Testis (tissue), 2 donors: ENCODE results near the gene WHRN.

ENCODE experiments used
- CTCF ChIP-seq, 3 experiments: fragments of 450-650 bp in 2 of 3; fragments of 200-600 bp in 1 of 3; sonication (generic) in 1 of 3; IDR thresholded peaks; one replicate each; pipeline ENCODE4 v1.5.1; 2016 to 2019; ENCODE audit warnings: antibody characterized with exemption in 3 of 3, mild to moderate bottlenecking in 2 of 3, moderate library complexity in 1 of 3
- POLR2A ChIP-seq: fragments of 450-650 bp; IDR thresholded peaks from one replicate; pipeline ENCODE4 v1.6.1; 2017; ENCODE audit warnings: antibody characterized with exemption, mild to moderate bottlenecking, moderate library complexity

GRCh38 chr9:114450181-114450580 is 55.1 kb downstream of the WHRN start:
- TF ChIP-seq POLR2A, result no peak
- no peak for TF ChIP-seq CTCF (IDR thresholded peaks at IDR 0.05)
